Measurements from ENCODE around the gene DYNC1LI1.

DYNC1LI1 gene

GRCh38 chr3:32510075-32510724 lies 60.5 kb downstream of the DYNC1LI1 start:
- TF ChIP-seq CTCF (IDR thresholded peaks at IDR 0.05; ENCODE audit: borderline replicate concordance, extremely low read depth, low read length, poor library complexity, severe bottlenecking), result peak; percentile 87
- no peak for TF ChIP-seq EZH2 (IDR thresholded peaks at IDR 0.05; ENCODE audit: borderline replicate concordance, low read depth, low read length, severe bottlenecking)
- Histone ChIP-seq H3K9ac (ENCODE audit: low read depth, low read length) (no peak overlapping the region), H2AFZ (ENCODE audit: low read depth, low read length) (no peak overlapping the region), H3K4me2 (ENCODE audit: insufficient read depth, low read length) (no peak overlapping the region), H3K27me3 (ENCODE audit: insufficient read depth, low read length, poor library complexity) (no peaks in the 10 kb centered on the region), H3K79me2 (ENCODE audit: insufficient read depth, low read length) (no peaks in the 10 kb centered on the region), H3K4me3 (ENCODE audit: low read depth in 1 of 2, low read length in 2 of 2) (no peak overlapping the region), H3K9me3 (ENCODE audit: insufficient read depth, low read length, severe bottlenecking) (no peaks in the 10 kb centered on the region), H3K27ac (ENCODE audit: low read length) (no peak overlapping the region), H4K20me1 (ENCODE audit: insufficient read depth, low read length) (no peaks in the 10 kb centered on the region), H3K36me3 (ENCODE audit: insufficient read depth, low read length) (no peaks in the 10 kb centered on the region), H3K4me1 (ENCODE audit: insufficient read depth, low read length) (no peaks in the 10 kb centered on the region)
- ATAC-seq (ENCODE audit: insufficient read depth, low read depth), result peak; percentile 98
- DNase-seq, result peak; percentile 72

GRCh38 chr3:32508711-32509110 lies 61.9 kb downstream of the DYNC1LI1 start:
- no peak overlapping the region for H3K9ac ChIP-seq (ENCODE audit: low read depth, low read length)
- no peak overlapping the region for H2AFZ ChIP-seq (ENCODE audit: low read depth, low read length)
- H3K4me1 ChIP-seq (ENCODE audit: insufficient read depth, low read length), result no peaks in the 10 kb centered on the region
- no peak overlapping the region for H3K27ac ChIP-seq (ENCODE audit: low read length)
- no peaks in the 10 kb centered on the region for H3K27me3 ChIP-seq (ENCODE audit: insufficient read depth, low read length, poor library complexity)
- TF ChIP-seq CTCF (IDR thresholded peaks at IDR 0.05; ENCODE audit: borderline replicate concordance, extremely low read depth, low read length, poor library complexity, severe bottlenecking) (no peak), EZH2 (IDR thresholded peaks at IDR 0.05; ENCODE audit: borderline replicate concordance, low read depth, low read length, severe bottlenecking) (no peak)
- H3K36me3 ChIP-seq (ENCODE audit: insufficient read depth, low read length), result no peaks in the 10 kb centered on the region
- no peaks in the 10 kb centered on the region for H4K20me1 ChIP-seq (ENCODE audit: insufficient read depth, low read length)
- H3K79me2 ChIP-seq (ENCODE audit: insufficient read depth, low read length), result no peaks in the 10 kb centered on the region
- ATAC-seq (ENCODE audit: insufficient read depth, low read depth) (no peak), DNase-seq (no peak)
- no peak overlapping the region for H3K4me2 ChIP-seq (ENCODE audit: insufficient read depth, low read length)
- H3K4me3 ChIP-seq (ENCODE audit: low read depth in 1 of 2, low read length in 2 of 2), result no peak overlapping the region
- H3K9me3 ChIP-seq (ENCODE audit: insufficient read depth, low read length, severe bottlenecking), result no peaks in the 10 kb centered on the region

- no peak overlapping the region for H3K4me3 ChIP-seq (ENCODE audit: low read depth in 1 of 2, low read length in 2 of 2)
- no peak overlapping the region for H2AFZ ChIP-seq (ENCODE audit: low read depth, low read length)
- H3K27ac ChIP-seq (ENCODE audit: low read length), result no peak overlapping the region
- no peaks in the 10 kb centered on the region for H3K27me3 ChIP-seq (ENCODE audit: insufficient read depth, low read length, poor library complexity)
- DNase-seq (no peak), ATAC-seq (ENCODE audit: insufficient read depth, low read depth) (no peak)
- peaks cover 11% of the 10 kb centered on the region for H3K79me2 ChIP-seq (ENCODE audit: insufficient read depth, low read length)
- TF ChIP-seq EZH2 (IDR thresholded peaks at IDR 0.05; ENCODE audit: borderline replicate concordance, low read depth, low read length, severe bottlenecking) (no peak), CTCF (IDR thresholded peaks at IDR 0.05; ENCODE audit: borderline replicate concordance, extremely low read depth, low read length, poor library complexity, severe bottlenecking) (no peak)
- peaks cover 14% of the 10 kb centered on the region for H3K4me1 ChIP-seq (ENCODE audit: insufficient read depth, low read length)
- peaks cover 5% of the 10 kb centered on the region; the same call in 1 of the 2 replicates for H4K20me1 ChIP-seq (ENCODE audit: insufficient read depth, low read length)
- H3K9me3 ChIP-seq (ENCODE audit: insufficient read depth, low read length, severe bottlenecking), result no peaks in the 10 kb centered on the region
- no peak overlapping the region for H3K9ac ChIP-seq (ENCODE audit: low read depth, low read length)
- H3K36me3 ChIP-seq (ENCODE audit: insufficient read depth, low read length), result no peaks in the 10 kb centered on the region
- H3K4me2 ChIP-seq (ENCODE audit: insufficient read depth, low read length), result no peak overlapping the region
Observed at GRCh38 chr3:32506466-32506865, 64.2 kb downstream of the DYNC1LI1 start.
